ENCODE data around the gene EVL.

Gene EVL

DNA sequence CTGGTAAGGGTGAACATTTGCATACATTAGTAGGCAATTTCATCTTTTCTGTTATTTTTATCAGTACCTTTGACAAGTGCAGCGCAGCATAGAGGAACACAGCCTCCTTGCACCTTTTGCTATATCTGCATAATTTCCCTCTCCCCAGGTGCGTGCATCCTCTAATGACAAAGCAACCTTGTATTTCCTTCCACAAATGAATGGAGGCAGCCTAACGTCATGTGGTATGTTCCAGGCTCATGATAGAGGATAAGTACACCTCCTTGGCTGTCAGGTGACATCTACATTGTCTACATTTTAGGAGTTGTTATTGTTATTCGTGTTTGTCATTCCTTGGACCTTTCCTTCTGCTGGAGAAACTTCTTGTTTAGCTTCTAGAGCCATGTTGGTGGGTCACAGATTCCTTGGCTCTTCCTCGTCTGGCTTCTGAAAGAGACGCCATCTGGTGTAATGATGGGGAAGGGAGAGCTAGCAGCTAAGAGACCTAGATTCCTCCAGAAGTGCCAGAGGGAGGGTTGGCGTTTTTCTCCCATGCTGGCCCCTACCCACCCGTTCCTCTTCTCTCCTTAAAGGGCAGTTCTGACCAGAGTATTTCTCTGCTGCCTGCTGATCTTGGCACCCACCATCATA lies 37.0 kb downstream of the EVL start:
- Mint-ChIP-seq H3K4me3 (no peak overlapping the region), H3K4me1 (ENCODE audit: low read depth) (peaks cover 98% of the 10 kb centered on the region), H3K27ac (peak overlapping the region; percentile 99), H3K36me3 (ENCODE audit: low read depth) (peaks cover 73% of the 10 kb centered on the region), H3K9me3 (no peaks in the 10 kb centered on the region), H3K27me3 (no peaks in the 10 kb centered on the region)

DNA sequence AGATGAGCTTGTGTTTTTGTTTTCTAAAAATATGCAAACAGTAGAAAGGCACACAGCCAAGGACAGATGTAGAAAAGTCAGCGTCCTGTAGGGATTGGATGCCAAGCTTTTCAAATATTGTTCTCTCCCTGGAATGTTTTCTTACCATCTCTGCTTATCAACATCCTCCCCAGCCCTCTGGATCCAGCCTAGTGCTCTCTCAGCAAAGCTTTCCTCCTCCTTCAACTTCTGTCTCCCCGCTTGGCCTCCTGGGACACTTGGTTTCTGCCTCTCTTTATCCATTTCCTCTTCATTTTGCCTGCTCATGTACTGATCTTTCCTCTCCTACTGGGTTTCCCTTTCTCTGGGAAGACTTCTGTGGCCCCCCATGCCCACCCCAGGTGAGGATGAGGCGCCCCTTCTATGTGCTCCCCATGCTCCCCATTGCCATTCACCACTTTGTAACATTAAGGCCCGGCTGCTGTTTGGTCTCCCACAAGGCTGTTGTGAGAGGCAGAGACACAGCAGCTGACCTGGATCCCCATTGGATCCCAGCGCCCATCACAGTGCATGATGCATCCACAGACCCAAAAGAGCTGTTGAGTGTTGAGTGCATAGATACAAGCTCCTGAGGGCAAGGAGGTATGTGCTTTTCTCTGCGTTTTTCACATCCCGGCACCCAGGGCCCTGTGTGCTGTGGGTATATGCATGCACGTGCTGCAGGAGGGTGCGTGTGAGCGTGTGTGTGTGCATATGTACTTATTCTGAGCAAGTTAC lies 38.2 kb downstream of the EVL start:
- H3K9me3 Mint-ChIP-seq: no peaks in the 10 kb centered on the region
- H3K27me3 Mint-ChIP-seq: no peaks in the 10 kb centered on the region
- H3K36me3 Mint-ChIP-seq (ENCODE audit: low read depth): peaks cover 71% of the 10 kb centered on the region
- peak overlapping the region; percentile 99 for H3K27ac Mint-ChIP-seq
- peaks cover 98% of the 10 kb centered on the region for H3K4me1 Mint-ChIP-seq (ENCODE audit: low read depth)
- H3K4me3 Mint-ChIP-seq: peak overlapping the region; percentile 77

DNA sequence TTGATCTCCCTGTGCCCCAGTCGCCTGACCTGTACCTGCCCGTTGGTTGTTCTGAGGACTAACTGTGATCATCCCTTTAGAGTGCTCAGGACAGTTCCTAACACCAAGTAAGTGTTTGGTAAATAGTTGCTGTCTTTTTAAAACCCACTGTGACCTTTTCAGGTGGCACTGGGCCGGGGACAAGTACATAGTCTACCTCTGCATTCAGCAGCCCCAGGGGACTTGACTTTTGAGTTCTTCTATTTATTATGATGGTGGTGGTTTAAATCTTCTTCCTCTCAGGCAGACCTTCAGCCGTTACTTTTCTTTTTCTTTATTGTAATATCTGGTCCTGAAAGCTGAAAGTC lies 38.8 kb downstream of the EVL start:
- Mint-ChIP-seq H3K27me3 (no peaks in the 10 kb centered on the region), H3K27ac (peak overlapping the region; percentile 99), H3K36me3 (ENCODE audit: low read depth) (peaks cover 71% of the 10 kb centered on the region), H3K4me3 (peak overlapping the region; percentile 77), H3K4me1 (ENCODE audit: low read depth) (peaks cover 98% of the 10 kb centered on the region), H3K9me3 (no peaks in the 10 kb centered on the region)

DNA sequence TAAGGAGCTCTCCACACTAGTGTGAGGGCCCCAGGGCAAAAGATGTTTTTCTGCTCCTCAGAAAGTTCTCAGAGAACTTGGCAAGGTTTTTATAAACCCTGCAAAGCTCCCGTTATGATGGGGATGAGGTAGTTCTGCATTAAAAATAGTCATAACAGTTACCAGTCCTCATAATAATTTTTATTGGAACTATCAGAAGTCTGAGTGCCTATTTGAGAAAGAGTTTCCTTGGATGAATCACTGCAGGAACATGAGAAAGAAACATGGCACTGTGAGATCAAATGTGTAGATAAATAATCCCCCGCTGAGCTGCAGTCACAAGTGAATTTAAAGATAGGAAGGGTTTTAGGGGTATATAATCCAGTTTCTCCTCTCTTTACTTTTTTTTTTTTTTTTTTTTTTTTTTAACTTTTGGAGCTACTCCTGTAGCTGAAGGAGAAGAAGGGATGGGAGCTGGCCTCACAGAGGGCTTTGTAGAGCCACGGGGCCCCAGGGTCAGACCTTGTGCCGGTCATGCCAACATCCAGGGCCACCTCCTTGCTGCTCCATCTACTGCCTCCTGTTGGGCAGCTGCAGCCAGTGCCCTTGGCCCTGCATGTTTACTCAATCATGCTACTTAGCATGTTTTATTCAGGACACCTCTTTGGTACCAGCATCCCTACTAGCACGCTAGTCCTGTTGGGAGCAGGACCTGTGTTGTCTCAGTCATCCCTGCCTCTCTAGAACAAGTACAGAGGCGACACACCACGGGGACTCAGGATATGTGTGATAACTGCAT lies 39.5 kb downstream of the EVL start:
- Mint-ChIP-seq H3K9me3 (no peaks in the 10 kb centered on the region), H3K4me3 (peak overlapping the region; percentile 77), H3K4me1 (ENCODE audit: low read depth) (peaks cover 98% of the 10 kb centered on the region)

DNA sequence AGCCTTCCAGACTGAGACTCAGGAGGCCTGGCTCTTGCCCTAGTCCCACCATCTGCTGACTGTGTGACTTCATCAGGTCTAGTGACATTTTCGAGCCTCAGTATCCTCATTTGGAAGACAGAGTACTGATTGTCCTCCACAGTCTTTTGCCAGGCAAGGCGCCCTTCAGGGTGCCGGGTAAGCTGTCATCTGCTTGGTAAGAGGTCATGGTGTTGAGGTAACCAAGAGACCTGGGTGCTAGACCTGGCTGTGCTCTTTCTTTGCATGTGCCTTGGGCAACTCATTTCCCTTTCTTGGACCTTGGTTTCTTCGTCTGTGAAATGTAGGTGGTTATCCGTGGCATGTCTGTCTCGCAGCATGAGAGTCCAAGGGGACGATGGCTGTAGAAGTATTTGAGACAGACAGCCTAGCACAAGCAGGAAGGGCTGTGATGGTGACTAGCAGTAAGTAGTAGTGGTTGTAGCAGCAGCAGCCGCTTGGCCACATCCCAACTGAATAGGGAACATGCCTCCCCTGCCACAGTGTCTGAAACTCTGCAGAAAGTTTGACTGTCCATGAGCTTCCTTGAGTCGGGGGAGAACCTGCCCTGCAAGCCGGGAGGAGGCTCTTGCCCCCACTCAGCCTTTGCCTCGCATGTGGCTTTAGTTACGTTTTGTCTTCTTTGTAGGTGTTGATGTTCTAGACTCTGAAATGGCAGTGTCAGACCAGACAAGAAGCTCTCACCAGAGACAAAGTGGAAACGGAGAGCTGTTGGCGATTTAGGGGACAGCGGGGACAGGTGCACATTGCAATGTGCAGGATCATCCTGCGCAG lies 40.3 kb downstream of the EVL start:
- H3K9me3 Mint-ChIP-seq: no peaks in the 10 kb centered on the region
- no peaks in the 10 kb centered on the region for H3K27me3 Mint-ChIP-seq
- H3K4me1 Mint-ChIP-seq (ENCODE audit: low read depth): peaks cover 91% of the 10 kb centered on the region
- peaks cover 64% of the 10 kb centered on the region for H3K36me3 Mint-ChIP-seq (ENCODE audit: low read depth)
- peak overlapping the region; percentile 86 for H3K27ac Mint-ChIP-seq
- peak overlapping the region; percentile 74 for H3K4me3 Mint-ChIP-seq

More for the DNA sequence above, 39.5 kb downstream of the EVL start:
- Mint-ChIP-seq H3K27ac (peak overlapping the region; percentile 99), H3K36me3 (ENCODE audit: low read depth) (peaks cover 71% of the 10 kb centered on the region), H3K27me3 (no peaks in the 10 kb centered on the region)

DNA sequence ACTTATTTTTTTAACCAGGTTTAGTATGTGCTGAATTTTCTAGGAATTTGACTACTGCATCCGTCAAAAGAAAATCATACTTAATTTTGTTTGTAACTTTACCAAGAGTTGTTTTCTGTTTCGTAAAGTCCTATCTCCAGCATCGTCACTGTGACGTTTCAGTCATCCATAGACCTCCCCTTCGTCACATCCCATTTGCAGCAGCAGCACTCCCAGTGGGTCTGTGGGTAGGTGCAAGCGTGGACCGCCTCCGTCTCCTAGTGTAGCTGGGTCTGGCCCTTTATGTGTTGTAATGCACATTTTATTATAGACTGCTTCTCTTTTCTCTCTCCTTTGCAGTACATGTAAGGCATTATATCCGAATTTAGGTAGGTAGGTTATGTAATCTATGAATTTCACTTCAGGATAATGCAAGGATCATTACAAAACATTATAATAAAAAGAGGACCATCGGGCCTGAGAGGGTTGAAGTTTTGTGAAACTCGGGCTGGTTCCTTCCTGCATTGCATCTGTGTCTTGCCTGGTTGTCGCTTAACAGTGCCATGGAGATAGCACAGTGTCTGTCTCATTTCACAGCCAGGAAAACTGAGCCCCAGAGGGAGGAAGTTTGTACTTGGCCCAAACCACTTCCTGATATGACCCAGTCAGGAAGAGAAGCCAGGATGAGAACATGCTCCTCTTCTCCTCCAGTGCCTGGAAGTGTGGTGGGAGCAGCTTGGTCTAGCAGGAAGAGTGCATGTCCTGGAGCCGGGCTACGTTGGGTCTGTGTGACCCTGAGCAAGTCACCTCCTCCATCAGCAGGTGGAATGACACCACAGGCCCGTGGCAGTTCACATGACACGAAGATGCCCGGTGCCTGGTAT lies 41.3 kb downstream of the EVL start:
- Mint-ChIP-seq H3K27ac (peak overlapping the region; percentile 86), H3K36me3 (ENCODE audit: low read depth) (peaks cover 64% of the 10 kb centered on the region), H3K27me3 (no peaks in the 10 kb centered on the region), H3K4me1 (ENCODE audit: low read depth) (peaks cover 83% of the 10 kb centered on the region), H3K4me3 (peak overlapping the region; percentile 74), H3K9me3 (no peaks in the 10 kb centered on the region)

DNA sequence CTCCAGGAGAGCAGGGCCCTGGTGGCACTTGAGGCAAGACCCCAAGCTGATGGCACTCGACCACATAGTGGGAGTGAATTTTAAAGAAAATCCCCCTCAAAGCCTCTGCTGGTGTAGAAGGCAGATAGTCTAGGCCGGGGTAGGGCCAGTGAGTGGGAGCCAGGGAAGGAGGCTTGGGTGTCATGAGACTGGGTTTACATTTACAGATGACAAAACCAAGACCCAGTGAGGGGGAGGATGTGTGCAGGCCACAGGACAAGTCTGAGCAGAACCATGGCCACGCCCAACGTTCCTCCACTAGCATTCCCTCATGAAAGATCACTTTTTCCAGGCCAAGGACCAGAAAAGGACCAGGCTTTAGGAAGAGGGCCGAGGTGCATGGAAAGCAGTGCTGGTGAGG lies 42.0 kb downstream of the EVL start:
- Mint-ChIP-seq H3K27me3 (no peaks in the 10 kb centered on the region), H3K27ac (peak overlapping the region; percentile 86), H3K4me1 (ENCODE audit: low read depth) (peaks cover 75% of the 10 kb centered on the region), H3K4me3 (peak overlapping the region; percentile 74), H3K9me3 (no peaks in the 10 kb centered on the region), H3K36me3 (ENCODE audit: low read depth) (peaks cover 61% of the 10 kb centered on the region)

DNA sequence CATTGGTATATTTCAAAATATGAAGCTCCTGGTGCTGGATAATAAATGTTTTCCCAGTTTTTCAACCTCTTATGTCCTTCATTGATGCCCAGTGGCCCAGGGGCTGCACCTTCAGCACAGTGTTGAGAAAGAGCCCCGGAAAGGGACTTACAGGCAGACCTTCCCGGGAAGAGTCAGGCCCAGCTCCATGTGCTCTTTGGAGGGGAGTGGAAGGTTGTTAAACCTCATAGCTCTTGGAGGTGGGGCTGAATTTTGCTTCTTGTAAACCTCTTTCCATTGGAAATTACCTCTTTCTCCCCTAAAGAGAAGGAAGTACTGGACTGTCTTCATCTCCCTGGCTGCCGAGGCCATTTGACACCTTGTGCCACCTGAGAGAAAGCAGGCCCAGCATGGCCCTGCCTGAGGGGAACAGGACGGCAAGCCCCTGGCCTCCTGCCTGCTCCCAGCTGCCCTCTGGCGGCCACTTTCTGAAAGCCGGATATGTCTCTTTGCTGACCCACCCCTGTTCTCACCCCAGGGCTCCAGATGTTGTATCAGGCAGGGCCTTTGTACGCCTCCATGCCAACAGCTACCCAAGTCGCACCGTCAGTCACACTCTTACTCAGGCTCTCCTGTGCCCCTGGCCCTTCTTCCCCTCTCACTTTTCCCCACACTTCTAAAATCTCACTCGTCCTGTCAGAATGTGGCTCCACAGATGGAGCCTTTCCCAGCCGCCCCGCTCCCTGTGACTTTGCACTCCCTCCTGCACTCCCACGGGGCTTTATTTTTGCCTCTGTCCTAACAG lies 43.0 kb downstream of the EVL start:
- Mint-ChIP-seq H3K27ac (peak overlapping the region; percentile 86), H3K4me1 (ENCODE audit: low read depth) (peaks cover 71% of the 10 kb centered on the region), H3K36me3 (ENCODE audit: low read depth) (peaks cover 60% of the 10 kb centered on the region), H3K9me3 (no peaks in the 10 kb centered on the region), H3K4me3 (peak overlapping the region; percentile 12), H3K27me3 (no peaks in the 10 kb centered on the region)

DNA sequence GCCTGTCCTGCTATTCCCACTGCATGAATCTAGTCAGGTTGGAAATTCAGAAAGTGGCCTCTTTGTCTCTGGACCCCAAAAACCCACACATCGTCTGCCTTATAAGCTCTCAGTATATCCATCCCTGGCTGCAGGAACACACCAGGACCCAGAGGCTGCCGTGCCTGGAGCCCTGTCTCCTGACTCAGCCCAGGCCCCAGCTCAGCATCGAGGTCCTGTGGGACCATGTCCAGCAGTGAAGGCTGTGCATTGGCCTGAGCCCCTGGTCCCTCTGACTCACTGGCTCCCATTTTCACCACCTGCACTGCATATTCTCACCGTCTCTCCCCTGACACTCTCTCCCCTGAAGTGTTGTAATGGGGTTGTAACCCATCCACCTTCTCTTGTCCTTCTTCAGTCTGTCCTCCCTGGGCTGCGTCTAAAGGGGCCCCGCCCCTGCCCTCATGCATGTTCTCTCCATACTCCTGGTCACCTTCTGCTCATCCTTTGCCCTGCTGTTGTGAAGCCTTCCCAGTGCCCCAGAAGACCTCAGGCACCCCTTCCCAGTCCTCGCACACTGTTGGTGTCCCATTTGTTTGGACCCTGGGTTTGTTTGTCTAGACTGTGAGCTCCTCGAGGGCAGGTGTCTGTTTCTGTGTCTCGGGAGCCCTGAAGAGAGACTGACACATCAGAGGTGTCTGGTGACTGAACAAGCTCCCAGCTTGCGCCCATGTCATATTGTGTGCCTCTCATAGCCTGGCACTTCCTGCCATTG lies 43.8 kb downstream of the EVL start:
- peaks cover 63% of the 10 kb centered on the region for H3K4me1 Mint-ChIP-seq (ENCODE audit: low read depth)
- no peaks in the 10 kb centered on the region for H3K9me3 Mint-ChIP-seq
- peak overlapping the region; percentile 86 for H3K27ac Mint-ChIP-seq
- peaks cover 52% of the 10 kb centered on the region for H3K36me3 Mint-ChIP-seq (ENCODE audit: low read depth)
- H3K4me3 Mint-ChIP-seq: no peak overlapping the region
- no peaks in the 10 kb centered on the region for H3K27me3 Mint-ChIP-seq

DNA sequence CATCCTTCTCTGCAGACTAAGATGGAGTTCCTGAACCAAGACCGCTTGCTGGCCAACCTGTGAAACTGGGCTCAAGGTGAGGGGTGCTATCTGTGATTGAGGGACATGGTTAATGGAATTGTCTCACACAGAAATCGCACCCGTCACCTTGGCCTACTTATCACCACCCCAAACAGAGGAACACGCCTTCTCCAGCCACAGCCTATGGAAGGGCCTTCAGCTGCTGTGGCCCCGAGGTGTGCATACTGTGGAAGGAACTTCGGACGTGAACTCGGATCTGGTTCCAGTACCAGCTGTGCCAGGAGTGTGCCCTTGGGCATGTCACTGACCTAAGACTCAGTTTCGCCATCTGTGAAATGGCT lies 44.4 kb downstream of the EVL start:
- H3K4me3 Mint-ChIP-seq: no peak overlapping the region

DNA sequence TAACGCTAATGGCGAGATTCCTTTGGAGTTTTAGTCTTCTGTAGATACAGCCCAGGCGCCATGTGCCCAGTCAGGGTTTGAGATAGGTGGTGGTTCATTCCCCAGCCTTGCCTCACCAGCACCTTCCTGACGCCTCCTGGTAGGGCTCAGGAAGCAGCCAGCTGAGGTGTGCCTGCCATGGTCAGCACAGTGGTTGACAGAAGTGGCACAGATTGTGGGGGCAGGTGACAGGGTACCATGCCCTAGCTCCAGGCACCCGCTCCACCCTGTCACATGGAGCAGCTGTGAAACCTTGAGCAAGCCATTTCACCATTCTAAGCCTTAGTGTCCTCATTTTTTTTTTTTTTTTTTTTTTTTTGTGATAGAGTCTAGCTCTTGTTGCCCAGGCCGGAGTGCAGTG lies 45.6 kb downstream of the EVL start:
- Mint-ChIP-seq H3K9me3 (no peaks in the 10 kb centered on the region), H3K36me3 (ENCODE audit: low read depth) (peaks cover 45% of the 10 kb centered on the region), H3K27me3 (no peaks in the 10 kb centered on the region), H3K4me3 (no peak overlapping the region), H3K4me1 (ENCODE audit: low read depth) (peaks cover 45% of the 10 kb centered on the region), H3K27ac (no peak overlapping the region)

More for the DNA sequence above, 44.4 kb downstream of the EVL start:
- Mint-ChIP-seq H3K9me3 (no peaks in the 10 kb centered on the region), H3K27me3 (no peaks in the 10 kb centered on the region), H3K36me3 (ENCODE audit: low read depth) (peaks cover 47% of the 10 kb centered on the region), H3K27ac (peak overlapping the region; percentile 86), H3K4me1 (ENCODE audit: low read depth) (peaks cover 58% of the 10 kb centered on the region)

DNA sequence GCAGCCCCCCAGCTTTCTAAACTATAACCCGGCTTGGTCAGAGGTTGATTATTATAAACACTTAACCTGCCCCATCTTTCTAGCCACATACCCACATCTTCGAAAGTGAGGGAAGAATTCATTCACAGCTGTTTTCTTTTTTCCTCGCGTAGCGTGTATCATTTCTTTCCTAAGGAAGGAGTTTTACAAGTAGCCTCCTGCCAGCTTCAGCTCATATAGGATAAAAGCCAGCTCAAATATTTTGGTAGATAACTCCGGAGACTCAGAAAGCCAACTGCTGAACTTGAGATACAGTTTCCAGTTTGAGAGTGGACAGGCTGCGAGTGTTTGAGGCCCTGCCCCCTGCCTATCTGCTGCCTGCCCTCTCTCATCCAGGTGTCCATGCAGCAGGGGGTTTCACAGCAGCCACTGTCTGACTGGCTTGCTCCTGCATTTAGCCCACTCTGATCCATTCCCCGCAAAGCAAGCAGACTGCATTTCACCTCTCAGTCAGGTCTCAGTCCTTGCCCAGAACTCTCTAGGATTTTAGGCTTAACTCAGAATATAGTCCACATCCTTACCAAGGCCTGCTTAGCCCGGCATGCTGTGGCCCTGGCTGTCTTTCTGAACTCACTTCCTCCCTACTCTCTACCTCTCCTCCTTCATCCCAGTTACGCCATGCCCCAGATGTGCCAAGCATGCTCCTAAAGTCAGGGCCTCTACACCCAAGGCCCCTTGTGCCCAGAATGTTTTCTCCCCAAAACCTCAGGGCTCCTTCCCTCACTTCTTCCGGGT lies 46.9 kb downstream of the EVL start:
- Mint-ChIP-seq H3K4me3 (no peak overlapping the region), H3K4me1 (ENCODE audit: low read depth) (peaks cover 36% of the 10 kb centered on the region), H3K27me3 (no peaks in the 10 kb centered on the region), H3K9me3 (no peaks in the 10 kb centered on the region), H3K36me3 (ENCODE audit: low read depth) (peaks cover 37% of the 10 kb centered on the region), H3K27ac (peak overlapping the region; percentile 65)

All from stimulated activated naive CD8-positive, alpha-beta T cell treated with anti-CD3 and anti-CD28 coated beads, Interleukin-15, Interleukin-2, amounts not matched to agents 100 ng/mL and 50 ng/mL, for 24 hours (primary cell).